ENCODE measurements around the gene AOC2.

DNA sequence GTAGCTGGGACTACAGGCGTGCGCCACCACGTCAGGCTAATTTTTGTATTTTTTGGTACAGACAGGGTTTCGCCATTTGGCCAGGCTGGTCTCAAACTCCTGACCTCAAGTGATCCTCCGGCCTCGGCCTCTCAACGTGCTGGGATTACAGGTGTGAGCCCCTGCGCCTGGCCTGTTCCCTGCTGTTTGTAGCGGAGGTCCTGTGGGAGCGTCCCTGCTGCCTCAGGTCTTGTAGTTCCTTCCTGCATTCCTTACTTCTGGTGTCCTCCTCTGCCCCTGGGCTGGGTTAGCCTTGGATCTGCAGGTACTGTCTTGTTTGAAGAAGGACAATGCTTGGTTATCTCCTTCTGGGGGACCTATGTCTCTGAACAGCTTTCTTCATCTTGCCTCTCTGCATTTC, 32.7 kb downstream of the AOC2 start:
- TF ChIP-seq, protein P1, sequence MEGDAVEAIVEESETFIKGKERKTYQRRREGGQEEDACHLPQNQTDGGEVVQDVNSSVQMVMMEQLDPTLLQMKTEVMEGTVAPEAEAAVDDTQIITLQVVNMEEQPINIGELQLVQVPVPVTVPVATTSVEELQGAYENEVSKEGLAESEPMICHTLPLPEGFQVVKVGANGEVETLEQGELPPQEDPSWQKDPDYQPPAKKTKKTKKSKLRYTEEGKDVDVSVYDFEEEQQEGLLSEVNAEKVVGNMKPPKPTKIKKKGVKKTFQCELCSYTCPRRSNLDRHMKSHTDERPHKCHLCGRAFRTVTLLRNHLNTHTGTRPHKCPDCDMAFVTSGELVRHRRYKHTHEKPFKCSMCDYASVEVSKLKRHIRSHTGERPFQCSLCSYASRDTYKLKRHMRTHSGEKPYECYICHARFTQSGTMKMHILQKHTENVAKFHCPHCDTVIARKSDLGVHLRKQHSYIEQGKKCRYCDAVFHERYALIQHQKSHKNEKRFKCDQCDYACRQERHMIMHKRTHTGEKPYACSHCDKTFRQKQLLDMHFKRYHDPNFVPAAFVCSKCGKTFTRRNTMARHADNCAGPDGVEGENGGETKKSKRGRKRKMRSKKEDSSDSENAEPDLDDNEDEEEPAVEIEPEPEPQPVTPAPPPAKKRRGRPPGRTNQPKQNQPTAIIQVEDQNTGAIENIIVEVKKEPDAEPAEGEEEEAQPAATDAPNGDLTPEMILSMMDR (IDR thresholded peaks at IDR 0.05; ENCODE audit: low read length) = no peak
- no peak for TF ChIP-seq EZH2 (IDR thresholded peaks at IDR 0.05; ENCODE audit: borderline replicate concordance, low read length)

Data from OCI-LY1 (cell line).